CD4-positive, alpha-beta T cell treated with Interleukin-21 for 1 hour (primary cell): ENCODE results near the gene TUBA1A.
A peak's percentile ranks its signal among the peaks of the same experiment; 100 is the strongest.
"Not testable (repeated sequence)": the region's sequence is repeated elsewhere in the genome, so short reads cannot be mapped to it uniquely, and the experiment has no call there.

Source experiments
- DNase-seq: peaks from one replicate; pipeline ENCODE4 v3.0.0-alpha.2; 2020

Gene TUBA1A

GRCh38 chr12:49188916-49189367 is at the start of gene TUBA1A:
TUBA1A (minus strand) TSS chr12:49189080; CDS start chr12:49188979, 101 bp downstream.
- peak; percentile 99 for DNase-seq

DNA sequence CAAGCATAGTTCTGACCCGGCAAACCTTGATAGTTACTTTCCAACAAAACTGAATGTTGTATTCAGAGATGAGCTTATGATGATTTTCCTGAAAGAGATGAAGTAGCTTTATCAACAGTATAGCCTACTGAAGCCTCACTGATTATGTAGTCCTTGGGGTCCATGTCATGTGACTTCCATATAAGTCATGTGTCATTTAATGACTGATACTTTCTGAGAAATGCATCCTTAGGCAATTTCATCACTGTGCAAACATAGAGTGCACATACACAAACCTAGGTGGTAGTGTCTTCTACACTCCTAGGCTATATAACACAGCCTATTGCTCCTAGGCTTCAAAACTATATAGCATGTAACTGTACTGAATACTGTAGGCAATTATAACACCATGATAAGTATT is 47.5 kb upstream of the TUBA1A start:
- DNase-seq: no peak

GRCh38 chr12:49233842-49234526 is 45.1 kb upstream of the TUBA1A start:
- DNase-seq: peak; percentile 54

GRCh38 chr12:49232940-49233841 is 44.3 kb upstream of the TUBA1A start:
- no peak for DNase-seq

DNA sequence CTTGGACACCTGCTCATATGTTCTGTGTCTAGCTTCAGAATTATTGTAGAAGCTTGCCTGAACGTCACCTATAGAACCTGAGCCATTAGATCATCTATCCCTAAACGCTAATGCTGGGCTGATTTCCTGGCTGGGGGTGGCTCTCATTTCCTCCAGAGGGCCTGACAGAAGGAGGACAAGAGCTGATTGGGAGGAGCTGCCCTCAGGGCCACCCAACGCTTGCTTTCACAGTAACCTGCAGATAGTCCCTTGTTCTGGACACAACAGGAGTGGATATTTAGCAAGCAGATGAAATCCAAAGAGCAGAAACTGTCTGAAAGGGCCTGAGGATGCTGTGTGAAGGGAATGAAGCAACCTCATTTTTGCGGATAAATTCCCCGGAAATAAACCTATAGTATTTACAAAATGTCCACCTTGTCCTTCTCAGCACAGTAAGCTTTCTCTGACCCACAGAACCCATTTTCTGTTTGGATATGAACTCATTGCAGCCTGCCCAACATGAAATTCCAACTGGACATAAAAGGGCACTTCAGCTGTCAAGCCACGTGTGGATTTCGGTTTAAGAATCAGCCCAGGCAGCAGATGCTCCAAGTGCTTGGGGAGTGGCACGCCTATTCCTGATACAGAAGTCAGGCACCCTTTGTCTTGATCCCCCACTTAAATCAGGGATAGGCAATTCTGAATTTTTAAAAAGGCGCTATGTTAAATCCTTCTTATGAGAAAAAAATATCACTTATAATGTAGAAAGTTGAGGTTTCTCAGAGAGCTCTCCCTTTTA is 43.2 kb upstream of the TUBA1A start:
- no peak for DNase-seq

- DNase-seq: peak; percentile 5
These were observed 41.9 kb upstream of the TUBA1A start for GRCh38 chr12:49230805-49231194.

GRCh38 chr12:49230176-49230804 is 41.4 kb upstream of the TUBA1A start:
- DNase-seq: no peak

DNA sequence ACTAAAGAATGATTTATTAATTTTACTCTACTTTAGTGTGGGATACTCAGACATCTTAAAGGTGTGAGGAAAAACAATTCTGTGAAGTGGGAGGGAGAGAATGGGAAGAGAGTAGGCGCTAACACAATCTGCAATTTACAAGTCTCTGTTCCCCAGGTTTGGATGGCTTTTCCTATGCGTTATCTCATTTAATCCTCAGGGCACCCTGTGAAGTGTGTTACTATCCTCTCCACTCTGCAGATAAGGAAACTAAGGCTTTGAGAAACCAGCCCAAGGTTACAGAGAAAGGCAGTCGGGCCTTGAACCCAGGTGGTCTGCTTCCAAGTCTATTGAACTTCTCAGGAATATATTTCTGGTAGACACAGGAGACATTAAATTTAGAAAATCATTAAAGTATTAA is 39.8 kb upstream of the TUBA1A start:
- no peak for DNase-seq

DNA sequence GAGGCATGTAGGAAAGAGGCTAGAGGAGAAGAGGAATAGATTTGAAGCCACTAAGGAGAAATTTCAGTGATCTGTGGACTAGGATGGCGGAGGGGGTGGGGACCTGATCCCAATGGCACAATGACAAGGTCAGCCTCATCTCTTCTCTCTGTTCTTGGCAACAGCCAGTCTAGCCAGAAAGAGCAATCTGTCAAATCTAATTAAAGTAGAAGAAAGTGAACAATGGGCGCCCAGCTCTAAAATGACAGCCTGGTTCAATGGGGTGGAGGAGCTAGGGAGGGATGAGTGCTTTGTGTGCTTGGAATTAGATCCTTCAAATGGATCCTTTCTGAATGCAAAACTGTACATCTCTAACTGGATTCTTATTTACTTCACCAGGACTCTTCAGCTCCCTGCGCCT is 38.8 kb upstream of the TUBA1A start:
- no peak for DNase-seq

GRCh38 chr12:49225576-49226166 is 36.8 kb upstream of the TUBA1A start:
- DNase-seq: no peak

- no peak for DNase-seq
These were observed 34.9 kb upstream of the TUBA1A start for GRCh38 chr12:49223590-49224369.

DNA sequence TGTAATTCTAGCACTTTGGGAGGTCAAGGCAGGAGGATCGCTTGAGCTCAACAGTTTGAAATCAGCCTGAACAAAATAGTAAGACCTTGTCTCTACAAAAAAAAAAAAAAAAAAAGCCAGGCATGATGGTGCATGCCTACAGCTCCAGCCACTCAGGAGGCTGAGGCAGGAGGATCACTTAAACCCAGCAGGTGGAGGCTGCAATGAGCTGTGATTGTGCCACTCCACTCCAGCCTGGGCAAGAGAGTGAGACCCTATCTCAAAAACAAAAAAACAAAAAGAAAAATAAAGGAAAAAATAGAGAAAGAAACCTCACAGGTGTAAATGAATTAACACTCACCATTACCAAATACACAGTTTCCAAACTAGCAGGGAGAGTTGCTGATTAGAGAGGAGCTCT is 34.2 kb upstream of the TUBA1A start:
- no peak for DNase-seq

DNA sequence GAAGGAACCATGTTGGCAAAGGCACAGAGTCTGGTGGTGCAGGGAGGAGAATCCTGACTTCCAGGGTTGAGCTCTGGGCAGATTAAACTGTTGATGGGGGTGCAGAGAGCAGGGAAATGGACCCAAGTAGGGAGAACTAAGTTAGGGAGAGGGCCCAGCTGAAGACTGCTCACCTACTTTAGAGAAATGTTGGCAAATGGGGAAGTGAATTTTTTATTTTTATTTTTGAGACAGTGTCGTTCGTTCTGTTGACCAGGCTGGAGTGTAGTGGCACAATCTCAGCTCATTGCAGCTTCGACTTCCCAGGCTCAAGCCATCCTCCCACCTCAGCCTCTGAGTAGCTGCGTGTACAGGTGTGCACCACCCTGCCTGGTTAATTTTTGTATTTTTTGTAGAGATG is 32.1 kb upstream of the TUBA1A start:
- no peak for DNase-seq

DNA sequence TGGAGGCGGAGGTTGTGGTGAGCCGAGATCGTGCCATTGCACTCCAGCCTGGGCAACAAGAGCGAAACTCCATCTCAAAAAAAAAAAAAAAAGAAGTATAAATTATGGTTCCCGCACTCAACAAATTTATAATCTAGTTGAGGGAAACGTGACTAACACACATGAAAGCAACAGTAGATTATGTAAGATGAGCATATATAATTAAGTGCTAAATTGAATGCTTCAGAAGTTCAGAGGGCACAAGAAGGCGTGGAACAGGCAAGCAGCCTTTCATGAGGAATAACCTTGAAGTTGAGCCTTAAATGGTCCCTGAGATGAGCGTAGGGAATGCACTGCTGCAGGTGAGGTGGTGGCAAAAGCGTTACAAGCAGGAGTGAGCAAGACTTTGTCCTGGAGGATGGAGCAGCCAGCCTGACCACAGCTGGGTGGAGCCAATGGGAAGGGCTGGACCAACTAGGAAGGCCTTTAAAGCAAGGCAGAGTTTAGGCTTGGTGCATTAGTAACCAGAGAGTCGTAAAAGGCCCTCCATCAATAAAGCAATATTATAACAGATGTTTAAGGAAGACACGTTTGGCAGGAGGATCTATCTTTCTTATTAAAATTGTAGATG is 30.6 kb upstream of the TUBA1A start:
- no peak for DNase-seq

DNA sequence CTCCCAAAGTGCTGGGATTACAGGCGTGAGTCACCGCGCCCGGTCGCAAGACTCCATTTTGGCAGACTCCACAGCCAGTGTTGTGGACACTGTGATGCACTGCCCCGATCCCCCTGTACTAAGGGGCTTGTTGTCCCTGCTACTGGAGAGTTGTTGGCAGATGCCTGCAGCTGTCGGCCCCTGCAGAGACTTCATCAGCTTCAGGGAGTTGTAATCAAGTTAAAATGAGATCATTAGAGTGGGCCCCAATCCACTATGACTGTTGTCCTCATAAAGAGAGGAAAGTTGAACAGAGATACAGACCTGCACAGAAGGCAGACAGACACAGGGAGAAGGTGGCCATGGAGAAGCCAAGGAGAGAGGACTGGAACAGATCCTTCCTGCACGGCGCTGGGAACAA is 23.7 kb upstream of the TUBA1A start:
- DNase-seq: no peak

- DNase-seq: not testable (repeated sequence)
These were observed 21.8 kb upstream of the TUBA1A start for GRCh38 chr12:49210703-49211102.

GRCh38 chr12:49208676-49209075 is 19.8 kb upstream of the TUBA1A start:
- no peak for DNase-seq

- no peak for DNase-seq
These were observed 19.3 kb upstream of the TUBA1A start for GRCh38 chr12:49208146-49208545.

DNA sequence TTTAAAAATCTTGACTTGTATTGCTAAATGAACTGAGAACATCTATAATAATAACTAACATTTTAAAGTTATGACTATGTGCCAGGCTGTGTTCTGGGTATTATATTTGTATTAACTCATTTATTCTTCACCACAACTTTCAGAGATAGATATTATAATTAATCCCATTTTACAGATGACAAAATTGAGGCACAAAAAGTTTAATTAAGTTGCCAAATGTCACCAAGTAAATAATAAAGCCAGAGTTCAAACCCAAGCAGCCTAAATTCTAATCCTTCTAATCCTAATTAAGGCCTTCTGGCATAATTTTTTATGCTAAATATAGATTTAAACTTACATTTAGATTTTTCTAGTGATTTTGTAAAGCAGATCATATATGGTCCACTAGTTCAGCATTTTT is 17.5 kb upstream of the TUBA1A start:
- DNase-seq: no peak

- peak; percentile 43 for DNase-seq
These were observed 12.9 kb upstream of the TUBA1A start for GRCh38 chr12:49201595-49202295.
